Activated CD4-positive, alpha-beta memory T cell treated with anti-CD3 and anti-CD28 coated beads, Interleukin-2, amount 10 ng/mL, durations not matched to agents 7 days and 5 days (primary cell): ENCODE data around the gene ERRFI1. TPM values are rescaled to one million over a fixed set of nuclear protein-coding genes. Genes with fewer than 3 reads are reported as not detected.

Source experiments
- CTCF ChIA-PET: fragments of 350-600 bp; sonication (Branson Sonifier 250); formaldehyde crosslinking; loops from one replicate; lab custom pipeline; 2021; ENCODE audit warnings: antibody characterized with exemption, inconsistent platforms; lab: Charles Lee
- POLR2A ChIA-PET: fragments of 350-600 bp; sonication (Branson Sonifier 250); formaldehyde crosslinking; loops from one replicate; lab custom pipeline; 2021; ENCODE audit warnings: antibody characterized with exemption; lab: Charles Lee
- DNase-seq: peaks from one replicate; pipeline ENCODE4 v3.0.0-alpha.2; 2020
- H3K27ac Mint-ChIP-seq: one replicate; pipeline ENCODE4 v1.8.0; 2021; ENCODE audit warnings: mild to moderate bottlenecking, mixed read lengths
- H3K27me3 Mint-ChIP-seq: one replicate; pipeline ENCODE4 v1.8.0; 2021; ENCODE audit warnings: mixed read lengths
- H3K36me3 Mint-ChIP-seq: one replicate; pipeline ENCODE4 v1.8.0; 2021; ENCODE audit warnings: low read depth, mixed read lengths
- H3K4me1 Mint-ChIP-seq: one replicate; pipeline ENCODE4 v1.8.0; 2021; ENCODE audit warnings: mixed read lengths
- H3K4me3 Mint-ChIP-seq: one replicate; pipeline ENCODE4 v1.8.0; 2021; ENCODE audit warnings: mild to moderate bottlenecking, mixed read lengths
- H3K9me3 Mint-ChIP-seq: one replicate; pipeline ENCODE4 v1.8.0; 2021; ENCODE audit warnings: mixed read lengths
- total RNA-seq, 2 experiments: library from RNA; stranded (reverse); gene quantifications; one replicate each; pipeline ENCODE4 v1.2.3, GENCODE V29; 2021

ERRFI1 gene
- total RNA-seq, 2 experiments from 2014 or later, result 0.83 to 1.0 TPM

DNA sequence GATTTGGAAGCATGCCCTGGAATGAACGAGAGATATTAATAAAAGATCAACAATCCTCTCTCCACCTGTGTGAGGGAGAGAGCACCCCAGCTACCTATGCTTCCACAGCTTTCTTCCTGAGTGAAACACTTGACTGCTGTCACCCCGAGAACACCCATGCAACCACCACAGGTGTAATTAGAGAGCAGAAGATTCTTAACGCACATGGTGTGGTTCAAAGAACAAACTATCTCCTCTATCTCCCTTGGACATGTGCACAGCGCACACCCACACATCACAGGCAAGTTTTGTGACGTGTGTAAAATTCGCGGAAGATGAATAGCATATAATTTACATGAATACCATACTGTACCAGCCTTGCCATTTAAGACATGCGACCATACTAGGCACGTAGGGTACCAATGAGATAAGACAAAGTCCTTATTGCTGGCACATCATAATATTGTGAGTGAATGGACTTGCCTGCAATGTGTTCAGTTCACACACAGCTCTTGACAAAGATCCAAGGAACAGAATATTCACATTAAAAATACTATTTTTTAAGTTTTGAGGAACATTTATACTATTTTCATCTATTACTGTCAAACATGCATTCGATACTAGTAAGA lies 11.6 kb downstream of the ERRFI1 start:
- ChIA-PET POLR2A (interaction anchor here (1.9 kb wide), 1 partner anchor 301 kb away, joined by 6 read pairs; no protein-coding TSS in a partner anchor), CTCF (interaction anchor here (0.6 to 5.1 kb wide), 34 partner anchors 8 to 393 kb away, joined by 3 to 61 read pairs (median 4); no protein-coding TSS in a partner anchor)
- H3K36me3 Mint-ChIP-seq, result no peaks in the 10 kb centered on the region
- H3K27me3 Mint-ChIP-seq, result peaks cover 16% of the 10 kb centered on the region
- H3K4me1 Mint-ChIP-seq, result no peaks in the 10 kb centered on the region
- DNase-seq, result no peak
- no peak overlapping the region for H3K4me3 Mint-ChIP-seq
- no peaks in the 10 kb centered on the region for H3K9me3 Mint-ChIP-seq
- H3K27ac Mint-ChIP-seq, result no peak overlapping the region

GRCh38 chr1:8013800-8014199 lies 12.3 kb downstream of the ERRFI1 start:
- DNase-seq, result no peak
- no peaks in the 10 kb centered on the region for H3K4me1 Mint-ChIP-seq
- ChIA-PET CTCF (interaction anchor here (0.9 to 5.1 kb wide), 6 partner anchors 31 to 357 kb away, joined by 3 to 61 read pairs (median 9); no protein-coding TSS in a partner anchor), POLR2A (no interaction called here)
- H3K27ac Mint-ChIP-seq, result no peak overlapping the region
- no peaks in the 10 kb centered on the region for H3K9me3 Mint-ChIP-seq
- H3K36me3 Mint-ChIP-seq, result no peaks in the 10 kb centered on the region
- no peak overlapping the region for H3K4me3 Mint-ChIP-seq
- peaks cover 14% of the 10 kb centered on the region for H3K27me3 Mint-ChIP-seq

GRCh38 chr1:8013399-8013798 lies 12.7 kb downstream of the ERRFI1 start:
- Mint-ChIP-seq H3K27ac (no peak overlapping the region), H3K4me3 (no peak overlapping the region), H3K9me3 (no peaks in the 10 kb centered on the region), H3K4me1 (no peaks in the 10 kb centered on the region), H3K36me3 (no peaks in the 10 kb centered on the region), H3K27me3 (peaks cover 12% of the 10 kb centered on the region)
- ChIA-PET POLR2A (no interaction called here), CTCF (interaction anchor here (0.9 to 5.1 kb wide), 4 partner anchors 30 to 337 kb away, joined by 3 to 61 read pairs (median 33); no protein-coding TSS in a partner anchor)
- no peak for DNase-seq

DNA sequence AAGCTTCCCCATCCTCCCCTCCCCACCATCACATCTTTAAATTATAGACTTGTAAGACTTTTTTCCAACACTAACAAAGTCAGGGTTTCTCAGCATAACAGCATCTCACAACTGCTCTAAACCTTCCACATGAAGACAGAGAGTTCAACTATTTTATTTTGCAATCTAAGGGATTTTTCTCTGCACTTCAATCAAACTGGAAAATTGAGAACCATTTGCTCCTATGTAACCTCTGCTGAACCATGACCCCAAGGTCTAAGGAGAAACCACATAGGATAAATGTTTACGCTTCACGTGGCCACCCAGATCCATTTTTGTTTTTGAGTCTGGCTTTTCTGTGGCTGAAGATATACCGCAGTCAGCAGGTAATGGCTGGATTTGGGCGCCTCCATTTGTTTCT lies 13.2 kb downstream of the ERRFI1 start:
- DNase-seq, result no peak
- H3K27me3 Mint-ChIP-seq, result peaks cover 9% of the 10 kb centered on the region
- no peak overlapping the region for H3K4me3 Mint-ChIP-seq
- CTCF ChIA-PET, result interaction anchor here (3.1 to 5.1 kb wide), 2 partner anchors 30 to 303 kb away, joined by 14 to 52 read pairs; no protein-coding TSS in a partner anchor
- POLR2A ChIA-PET, result no interaction called here
- H3K27ac Mint-ChIP-seq, result no peak overlapping the region
- no peaks in the 10 kb centered on the region for H3K36me3 Mint-ChIP-seq
- H3K4me1 Mint-ChIP-seq, result no peaks in the 10 kb centered on the region
- no peaks in the 10 kb centered on the region for H3K9me3 Mint-ChIP-seq

DNA sequence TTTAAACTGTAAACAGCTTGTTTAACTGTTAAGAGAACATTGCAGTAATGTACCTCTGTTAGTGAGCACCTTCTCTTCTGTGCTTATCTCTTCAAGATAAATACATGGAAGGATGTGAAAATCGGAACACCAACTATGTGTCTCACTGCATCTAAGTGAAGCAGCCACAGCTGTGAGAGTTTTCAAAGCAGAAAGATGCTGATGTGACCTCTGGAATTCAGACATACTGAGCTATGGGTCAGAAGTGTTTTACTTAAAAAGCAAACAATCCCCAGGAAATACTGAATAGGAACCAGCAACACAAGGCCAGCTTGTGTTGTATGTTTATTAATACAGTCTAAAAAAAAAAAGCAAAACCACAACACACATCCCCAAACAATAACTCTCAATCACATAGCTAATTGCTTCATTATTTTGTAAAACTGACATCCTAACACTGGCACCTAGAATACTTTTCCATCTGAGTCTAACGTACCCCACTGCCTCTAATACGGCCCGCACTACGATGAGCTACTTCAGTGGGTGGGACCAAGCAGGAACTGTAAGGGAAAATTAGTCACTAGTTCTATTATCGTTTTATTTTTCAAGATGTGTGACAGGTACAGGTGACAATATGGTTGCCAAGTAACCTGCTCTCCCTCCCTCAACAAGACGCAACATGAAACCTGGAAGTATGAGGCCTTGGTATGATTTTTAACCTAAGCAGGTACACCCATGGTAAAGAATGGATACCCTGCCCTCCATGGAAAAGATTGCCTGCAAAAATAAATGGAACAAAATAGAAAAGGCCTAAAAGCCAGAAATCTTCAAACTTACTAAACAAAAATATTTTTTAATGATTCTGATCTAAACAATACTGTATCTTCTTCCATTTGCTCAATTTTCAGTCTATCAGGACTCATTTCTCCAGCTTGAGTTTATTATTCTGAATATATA lies 13.9 kb downstream of the ERRFI1 start:
- POLR2A ChIA-PET, result no interaction called here
- no peak for DNase-seq
- Mint-ChIP-seq H3K4me3 (no peak overlapping the region), H3K36me3 (no peaks in the 10 kb centered on the region), H3K27ac (no peak overlapping the region), H3K4me1 (no peaks in the 10 kb centered on the region), H3K27me3 (peaks cover 8% of the 10 kb centered on the region), H3K9me3 (no peaks in the 10 kb centered on the region)
- CTCF ChIA-PET, result interaction anchor here (1.3 to 5.1 kb wide), 3 partner anchors 29 to 397 kb away, joined by 5 to 52 read pairs (median 14); no protein-coding TSS in a partner anchor

GRCh38 chr1:8011016-8011415 lies 15.1 kb downstream of the ERRFI1 start:
- ChIA-PET POLR2A (no interaction called here), CTCF (interaction anchor here (1.3 to 5.1 kb wide), 2 partner anchors 305 to 398 kb away, joined by 5 to 52 read pairs; no protein-coding TSS in a partner anchor)
- no peaks in the 10 kb centered on the region for H3K4me1 Mint-ChIP-seq
- no peak overlapping the region for H3K4me3 Mint-ChIP-seq
- no peak for DNase-seq
- peaks cover 1% of the 10 kb centered on the region for H3K27me3 Mint-ChIP-seq
- H3K9me3 Mint-ChIP-seq, result no peaks in the 10 kb centered on the region
- no peaks in the 10 kb centered on the region for H3K36me3 Mint-ChIP-seq
- no peak overlapping the region for H3K27ac Mint-ChIP-seq

GRCh38 chr1:8010080-8010664 lies 15.9 kb downstream of the ERRFI1 start:
- ChIA-PET CTCF (interaction anchor here (0.5 kb wide), 1 partner anchor 716 kb away, joined by 3 read pairs; no protein-coding TSS in a partner anchor), POLR2A (no interaction called here)
- no peak overlapping the region for H3K27ac Mint-ChIP-seq
- no peaks in the 10 kb centered on the region for H3K27me3 Mint-ChIP-seq
- H3K9me3 Mint-ChIP-seq, result no peaks in the 10 kb centered on the region
- DNase-seq, result no peak
- H3K4me1 Mint-ChIP-seq, result no peaks in the 10 kb centered on the region
- H3K4me3 Mint-ChIP-seq, result no peak overlapping the region
- H3K36me3 Mint-ChIP-seq, result no peaks in the 10 kb centered on the region

DNA sequence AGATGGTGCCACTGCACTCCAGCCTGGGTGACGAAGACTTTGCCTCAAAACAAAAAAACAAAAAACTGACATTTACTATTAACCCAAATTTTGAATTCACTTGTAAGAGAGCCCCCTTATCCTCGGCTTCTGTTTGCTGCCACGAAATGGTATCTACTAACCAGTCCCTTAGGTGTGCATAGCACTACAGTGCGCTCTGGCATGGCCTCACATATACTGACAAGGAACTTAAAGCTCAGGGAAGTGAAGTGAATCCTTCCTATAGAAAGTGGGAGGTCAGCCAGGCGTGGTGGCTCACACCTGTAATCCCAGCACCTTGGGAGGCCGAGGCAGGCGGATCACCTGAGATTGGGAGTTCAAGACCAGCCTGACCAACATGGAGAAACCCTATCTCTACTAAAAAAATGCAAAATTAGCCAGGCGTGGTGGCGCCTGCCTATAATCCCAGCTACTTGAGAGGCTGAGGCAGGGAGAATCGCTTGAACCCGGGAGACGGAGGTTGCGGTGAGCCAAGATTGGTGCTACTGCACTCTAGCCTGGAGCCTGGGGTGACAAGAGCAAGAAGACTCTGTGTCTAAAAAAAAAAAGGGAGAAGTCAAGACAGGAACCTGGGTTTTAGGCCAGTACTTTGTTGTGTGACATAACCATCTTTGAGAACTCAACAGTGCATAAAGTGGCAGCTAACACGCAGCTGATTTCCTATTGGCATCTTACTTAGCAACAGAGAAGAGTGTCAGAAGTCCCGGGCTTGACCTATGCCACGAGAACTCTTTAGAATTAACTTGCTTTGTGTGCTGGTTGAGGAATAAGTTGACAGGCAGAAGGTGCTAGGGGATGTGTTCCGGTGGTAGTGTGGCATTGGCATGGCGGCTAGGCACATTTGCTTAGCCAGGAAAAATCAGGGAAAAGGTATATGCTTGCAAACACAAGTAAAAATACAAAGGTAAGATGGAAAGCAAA lies 16.8 kb downstream of the ERRFI1 start:
- ChIA-PET POLR2A (no interaction called here), CTCF (no interaction called here)
- Mint-ChIP-seq H3K9me3 (no peaks in the 10 kb centered on the region), H3K27me3 (no peaks in the 10 kb centered on the region), H3K4me3 (no peak overlapping the region), H3K36me3 (no peaks in the 10 kb centered on the region), H3K27ac (no peak overlapping the region), H3K4me1 (no peaks in the 10 kb centered on the region)
- DNase-seq, result no peak

DNA sequence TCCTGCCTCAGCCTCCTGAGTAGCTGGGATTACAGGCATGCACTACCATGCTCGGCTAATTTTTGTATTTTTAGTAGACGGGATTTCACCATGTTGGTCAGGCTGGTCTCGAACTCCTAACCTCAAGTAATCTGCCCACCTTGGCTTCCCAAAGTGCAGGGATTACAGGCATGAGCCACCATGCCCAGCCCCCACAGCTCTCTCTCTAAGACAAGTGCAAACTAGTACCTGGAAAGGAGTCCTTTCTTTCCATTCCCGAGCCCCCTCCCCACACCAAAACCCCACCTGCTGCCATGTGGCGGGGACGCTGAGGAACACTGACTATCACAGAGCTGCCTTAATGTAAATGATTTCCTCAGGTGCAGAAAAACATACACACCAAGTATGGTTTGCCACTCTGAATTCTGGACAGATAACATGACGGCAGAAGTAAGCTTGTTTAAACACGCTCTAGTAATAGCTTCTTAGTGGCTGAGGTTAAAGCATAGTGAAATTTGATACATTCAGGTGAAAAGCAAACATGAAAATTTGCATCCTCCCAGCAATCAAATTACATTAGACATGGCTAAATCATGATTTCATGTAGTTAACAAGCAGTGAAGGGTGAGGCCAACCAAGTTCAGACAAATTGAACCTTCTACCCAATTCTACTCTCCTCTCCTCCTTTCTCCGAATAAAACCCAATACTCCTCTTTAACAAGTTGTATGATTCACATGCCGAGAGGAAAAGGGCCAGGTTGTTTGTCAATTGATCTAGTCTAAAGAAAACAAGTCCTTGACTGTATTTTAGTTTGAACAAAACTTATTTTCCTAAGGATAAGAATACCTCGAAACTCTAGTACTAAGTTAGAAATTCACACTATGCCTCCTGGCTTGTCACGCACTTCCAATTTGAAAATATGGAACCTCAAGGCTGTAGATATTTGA lies 19.8 kb downstream of the ERRFI1 start:
- DNase-seq, result no peak
- ChIA-PET CTCF (interaction anchor here (1.0 kb wide), 1 partner anchor 8 kb away, joined by 3 read pairs; no protein-coding TSS in a partner anchor), POLR2A (no interaction called here)
- Mint-ChIP-seq H3K27me3 (no peaks in the 10 kb centered on the region), H3K9me3 (no peaks in the 10 kb centered on the region), H3K4me1 (no peaks in the 10 kb centered on the region), H3K27ac (no peak overlapping the region), H3K36me3 (no peaks in the 10 kb centered on the region), H3K4me3 (no peak overlapping the region)

GRCh38 chr1:8004803-8005573 lies 21.1 kb downstream of the ERRFI1 start:
- ChIA-PET POLR2A (no interaction called here), CTCF (no interaction called here)
- no peak overlapping the region for H3K27ac Mint-ChIP-seq
- H3K27me3 Mint-ChIP-seq, result no peaks in the 10 kb centered on the region
- H3K4me1 Mint-ChIP-seq, result no peaks in the 10 kb centered on the region
- no peak overlapping the region for H3K4me3 Mint-ChIP-seq
- no peaks in the 10 kb centered on the region for H3K36me3 Mint-ChIP-seq
- no peaks in the 10 kb centered on the region for H3K9me3 Mint-ChIP-seq
- DNase-seq, result no peak
